Brain microvascular endothelial cell (primary cell): ENCODE data around the gene NMRK2.
A peak's percentile ranks its signal among the peaks of the same experiment; 100 is the strongest.
"Not testable (repeated sequence)": the region's sequence is repeated elsewhere in the genome, so short reads cannot be mapped to it uniquely, and the experiment has no call there.

Experiments used
- DNase-seq: peaks from one replicate; pipeline ENCODE4 v3.0.0-alpha.2; 2020
- H3K27ac ChIP-seq: fragments of 250-450 bp; sonication (Bioruptor Pico); 2 replicates; pipeline ENCODE4 v1.5.1; 2020; ENCODE audit warnings: mild to moderate bottlenecking, moderate library complexity
- H3K27me3 ChIP-seq: fragments of 250-450 bp; sonication (Bioruptor Pico); replicated peaks from 2 replicates; pipeline ENCODE4 v1.5.1; 2020; ENCODE audit warnings: mild to moderate bottlenecking
- H3K36me3 ChIP-seq: fragments of 250-450 bp; sonication (Bioruptor Pico); replicated peaks from 2 replicates; pipeline ENCODE4 v1.5.1; 2020; ENCODE audit warnings: mild to moderate bottlenecking
- H3K4me3 ChIP-seq: 2 replicates; pipeline ENCODE4 v1.5.1; 2011; ENCODE audit warnings: low read depth, mild to moderate bottlenecking, control low read depth, low read length, moderate library complexity
- in situ Hi-C: cut with HindIII; loops from 2 replicates; pipeline ENCODE4 v1.10.0; 2017; ENCODE audit warnings: low sequenced_read_pairs, low pct_ligation_motif_present
- TF ChIP-seq, protein P1 (sequence below): IDR thresholded peaks from 2 replicates; pipeline ENCODE4 v1.5.1; 2011; ENCODE audit warnings: low read depth, mild to moderate bottlenecking, moderate library complexity, low read length, control low read depth, inconsistent platforms; ENCODE audit errors: missing control alignments

NMRK2 gene

DNA sequence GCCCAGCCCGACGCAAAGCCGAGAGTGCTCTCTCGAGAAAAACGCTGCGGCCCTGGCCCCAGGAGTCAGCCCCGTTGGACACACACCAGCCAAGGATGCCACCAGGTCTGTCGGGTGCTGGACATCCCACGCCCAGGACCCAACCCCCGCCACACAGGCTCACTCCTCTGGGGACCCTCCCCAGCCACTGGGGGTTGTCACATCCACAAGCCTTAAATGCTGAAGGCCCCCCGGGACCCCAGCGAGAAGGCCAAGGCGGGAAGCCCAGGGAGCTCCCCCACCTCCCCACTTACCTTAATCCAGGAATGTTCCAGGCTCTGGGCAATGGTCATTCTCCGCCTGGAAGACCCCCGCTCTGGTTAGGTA lies 26.9 kb downstream of the NMRK2 start:
- Histone ChIP-seq H3K27ac (no peak overlapping the region), H3K36me3 (peaks cover 83% of the 10 kb centered on the region), H3K4me3 (no peak overlapping the region), H3K27me3 (no peaks in the 10 kb centered on the region)
- in situ Hi-C loops: no loop called here
- no peak for DNase-seq
- TF ChIP-seq, protein P1, sequence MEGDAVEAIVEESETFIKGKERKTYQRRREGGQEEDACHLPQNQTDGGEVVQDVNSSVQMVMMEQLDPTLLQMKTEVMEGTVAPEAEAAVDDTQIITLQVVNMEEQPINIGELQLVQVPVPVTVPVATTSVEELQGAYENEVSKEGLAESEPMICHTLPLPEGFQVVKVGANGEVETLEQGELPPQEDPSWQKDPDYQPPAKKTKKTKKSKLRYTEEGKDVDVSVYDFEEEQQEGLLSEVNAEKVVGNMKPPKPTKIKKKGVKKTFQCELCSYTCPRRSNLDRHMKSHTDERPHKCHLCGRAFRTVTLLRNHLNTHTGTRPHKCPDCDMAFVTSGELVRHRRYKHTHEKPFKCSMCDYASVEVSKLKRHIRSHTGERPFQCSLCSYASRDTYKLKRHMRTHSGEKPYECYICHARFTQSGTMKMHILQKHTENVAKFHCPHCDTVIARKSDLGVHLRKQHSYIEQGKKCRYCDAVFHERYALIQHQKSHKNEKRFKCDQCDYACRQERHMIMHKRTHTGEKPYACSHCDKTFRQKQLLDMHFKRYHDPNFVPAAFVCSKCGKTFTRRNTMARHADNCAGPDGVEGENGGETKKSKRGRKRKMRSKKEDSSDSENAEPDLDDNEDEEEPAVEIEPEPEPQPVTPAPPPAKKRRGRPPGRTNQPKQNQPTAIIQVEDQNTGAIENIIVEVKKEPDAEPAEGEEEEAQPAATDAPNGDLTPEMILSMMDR: no peak

DNA sequence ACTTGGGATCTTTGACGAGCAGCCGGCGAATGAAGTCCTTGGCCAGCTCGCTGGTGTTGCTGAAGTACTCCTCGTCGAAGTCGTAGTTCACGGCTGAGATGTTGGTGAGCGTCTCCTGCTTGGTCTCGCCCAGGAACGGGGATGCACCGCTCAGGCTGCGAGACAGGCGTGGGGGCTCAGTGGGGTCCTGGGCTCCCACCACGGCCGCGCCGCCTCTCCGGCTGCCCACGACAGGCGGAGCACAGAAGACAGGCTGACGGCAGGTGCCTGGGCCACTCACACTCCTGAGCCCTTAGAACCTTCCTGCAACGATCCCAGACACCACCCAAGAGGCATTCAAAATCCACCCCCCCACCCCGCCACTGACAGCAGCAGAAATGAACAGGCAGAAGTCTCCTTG lies 28.1 kb downstream of the NMRK2 start:
- DNase-seq: no peak
- H3K27me3 ChIP-seq: no peaks in the 10 kb centered on the region
- no peak overlapping the region for H3K27ac ChIP-seq
- TF ChIP-seq, protein P1: no peak
- peaks cover 88% of the 10 kb centered on the region for H3K36me3 ChIP-seq
- in situ Hi-C loops: no loop called here
- no peak overlapping the region for H3K4me3 ChIP-seq

DNA sequence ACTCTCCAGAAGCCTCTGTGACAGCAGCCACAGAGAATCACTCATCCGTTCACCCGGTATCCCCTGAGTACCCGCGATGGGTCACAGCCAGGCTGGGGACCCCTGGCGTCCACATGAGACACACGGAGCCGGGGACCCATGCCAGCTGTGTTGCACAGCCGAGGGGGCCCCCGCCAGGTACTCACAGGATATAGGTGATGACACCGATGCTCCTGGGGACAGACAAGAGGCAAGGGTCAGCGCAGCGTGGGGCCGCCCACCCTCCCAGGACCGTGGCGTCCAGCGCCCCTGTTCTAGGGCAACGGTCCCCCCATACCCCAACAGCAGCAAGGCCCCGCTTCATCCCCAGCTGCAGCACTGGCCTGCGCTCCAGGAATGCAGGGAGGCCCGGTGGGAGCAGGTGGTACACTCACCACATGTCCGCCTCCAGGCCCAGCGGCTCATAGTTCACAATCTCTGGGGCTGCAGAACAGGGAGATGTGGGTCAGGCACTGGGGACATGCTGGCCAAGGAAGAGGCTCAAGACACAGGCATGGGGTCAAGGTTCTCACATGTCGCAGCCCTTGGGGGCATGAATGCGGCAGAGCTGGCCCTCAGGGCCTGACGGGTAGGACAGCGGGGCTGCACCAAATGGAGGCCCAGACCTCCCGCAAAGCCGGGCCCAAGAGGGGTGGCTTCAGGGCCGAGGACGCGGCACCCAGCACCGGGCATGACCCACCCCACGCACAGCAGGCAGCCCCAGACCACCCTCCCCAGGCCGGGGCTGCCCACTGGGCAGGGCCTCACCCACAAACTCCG lies 30.8 kb downstream of the NMRK2 start:
- DNase-seq: no peak
- Histone ChIP-seq H3K27me3 (no peaks in the 10 kb centered on the region), H3K4me3 (no peak overlapping the region), H3K27ac (no peak overlapping the region), H3K36me3 (peaks cover 91% of the 10 kb centered on the region)
- TF ChIP-seq, protein P1: no peak
- in situ Hi-C loops: no loop called here

DNA sequence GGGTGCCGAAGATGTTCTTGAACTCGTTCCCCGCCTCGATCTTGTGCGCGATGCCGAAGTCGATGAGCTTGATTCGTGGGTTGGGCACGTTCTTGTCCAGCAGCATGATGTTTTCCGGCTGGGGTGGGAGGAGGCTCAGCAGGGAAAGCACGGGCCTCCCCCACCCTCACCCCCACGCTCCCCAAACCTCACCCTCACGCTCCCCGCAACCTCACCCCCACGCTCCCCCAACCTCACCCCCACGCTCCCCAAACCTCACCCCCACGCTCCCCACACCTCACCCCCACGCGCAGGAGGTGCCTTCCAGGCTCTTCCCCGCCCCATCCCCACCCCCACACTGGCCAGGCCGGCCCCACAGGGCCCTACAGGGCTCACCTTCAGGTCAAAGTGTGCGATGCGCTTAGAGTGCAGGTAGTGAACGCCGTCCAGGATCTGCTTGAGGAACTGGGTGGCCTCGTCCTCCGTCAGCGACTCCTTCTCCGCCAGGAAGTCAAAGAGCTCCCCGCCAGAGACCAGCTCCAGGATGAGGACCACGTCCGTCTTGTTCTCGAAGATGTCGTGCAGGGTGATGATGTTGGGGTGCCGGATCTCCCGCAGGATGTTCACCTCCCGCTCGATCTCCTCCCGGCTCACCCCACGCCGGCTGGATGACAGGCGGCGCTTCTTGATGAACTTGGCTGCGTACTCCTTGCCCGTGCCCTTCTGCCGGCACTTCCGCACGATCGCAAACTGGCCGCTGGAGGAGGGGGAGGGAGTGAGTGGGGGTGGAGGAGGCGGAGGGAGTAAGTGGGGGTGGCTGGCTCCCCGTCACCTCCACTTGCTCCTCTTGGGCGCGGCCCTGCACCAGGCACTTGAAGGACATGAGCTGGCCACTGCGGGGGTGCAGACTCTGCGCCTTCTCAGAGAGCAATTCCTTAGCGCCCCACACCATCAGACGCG lies 31.7 kb downstream of the NMRK2 start:
- in situ Hi-C loops: no loop called here
- Histone ChIP-seq H3K4me3 (no peak overlapping the region), H3K36me3 (peaks cover 83% of the 10 kb centered on the region), H3K27ac (no peak overlapping the region), H3K27me3 (no peaks in the 10 kb centered on the region)
- no peak for DNase-seq
- TF ChIP-seq, protein P1: no peak

DNA sequence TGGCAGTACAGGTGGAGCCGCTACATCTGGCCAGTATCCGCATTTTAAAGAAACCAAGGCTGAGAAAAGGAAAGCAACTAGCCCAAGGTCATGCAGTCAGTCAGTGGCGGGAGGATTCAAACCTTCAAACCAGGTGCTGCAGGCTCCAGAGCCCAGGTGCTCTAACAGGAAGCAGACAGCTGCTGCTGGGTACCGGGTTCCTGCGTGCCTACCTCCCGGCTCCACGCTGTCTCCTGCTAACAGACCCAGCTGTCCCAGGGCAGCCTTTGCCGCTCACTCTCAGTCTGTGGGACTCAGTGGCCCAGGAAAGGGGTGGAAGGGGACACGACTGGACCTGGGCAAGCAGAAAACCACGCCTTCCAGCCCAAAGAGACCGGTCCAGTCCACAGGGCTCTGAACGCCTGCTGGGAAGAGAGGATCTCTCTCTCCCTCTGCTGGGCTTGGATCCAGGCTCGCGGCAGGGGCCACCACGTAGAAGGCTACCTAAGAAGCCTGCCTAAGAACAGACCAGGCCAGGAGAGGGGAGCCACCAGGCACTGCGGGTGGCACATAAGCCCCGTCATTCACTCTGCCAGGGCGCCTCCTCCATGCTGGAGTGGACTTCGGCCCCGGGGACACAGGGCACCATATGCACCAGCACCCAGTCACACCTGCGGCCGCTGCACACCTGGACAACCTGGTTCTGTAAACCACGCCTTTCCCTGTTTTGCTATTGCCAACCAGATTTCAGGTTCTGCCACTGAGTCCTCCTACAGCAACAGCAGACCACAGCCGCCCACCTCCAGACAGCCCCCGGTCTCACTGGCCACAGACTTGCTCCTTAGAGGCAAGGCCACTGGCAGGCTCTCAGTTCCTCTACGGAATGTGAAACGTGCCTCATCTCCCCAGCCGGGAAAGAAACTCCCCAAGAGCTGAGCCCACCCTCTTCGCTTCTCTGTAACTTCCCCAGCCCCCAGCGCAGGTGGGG lies 33.5 kb downstream of the NMRK2 start:
- TF ChIP-seq, protein P1: no peak
- in situ Hi-C loops: no loop called here
- H3K4me3 ChIP-seq: no peak overlapping the region
- no peak overlapping the region for H3K27ac ChIP-seq
- no peaks in the 10 kb centered on the region for H3K27me3 ChIP-seq
- H3K36me3 ChIP-seq: peaks cover 67% of the 10 kb centered on the region
- no peak for DNase-seq

DNA sequence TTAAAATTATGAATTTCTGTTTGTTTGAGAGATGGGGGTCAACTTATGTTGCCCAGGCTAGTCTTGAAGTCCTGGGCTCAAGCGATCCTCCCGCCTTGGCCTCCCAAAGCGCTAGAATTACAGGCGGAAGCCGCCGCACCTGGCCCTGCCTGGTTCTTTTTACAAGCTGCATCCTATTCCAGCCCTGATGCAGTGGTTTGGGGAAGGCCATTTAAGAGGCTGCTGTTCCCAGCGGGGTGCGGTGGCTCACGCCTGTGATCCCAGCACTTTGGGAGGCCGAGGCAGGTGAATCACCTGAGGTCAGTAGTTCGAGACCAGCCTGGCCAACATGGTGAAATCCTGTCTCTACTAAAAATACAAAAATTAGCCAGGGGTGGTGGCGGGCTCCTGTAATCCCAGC lies 35.1 kb downstream of the NMRK2 start:
- H3K4me3 ChIP-seq, H3K27me3 ChIP-seq, DNase-seq, in situ Hi-C loops: not testable (repeated sequence)
- peaks cover 57% of the 10 kb centered on the region for H3K36me3 ChIP-seq
- peak overlapping the region; percentile 94 for H3K27ac ChIP-seq
